Stimulated activated CD8-positive, alpha-beta memory T cell treated with anti-CD3 and anti-CD28 coated beads, Interleukin-15, amount 100 ng/mL, for 48 hours (primary cell): ENCODE results near the gene EMD.
"Not testable (repeated sequence)": the region's sequence is repeated elsewhere in the genome, so short reads cannot be mapped to it uniquely, and the experiment has no call there.

Experiments
- DNase-seq, 2 donors: peaks; one replicate each; pipeline ENCODE4 v3.0.0-alpha.2; 2020; ENCODE audit warnings: low read depth in 2 of 2

Gene EMD

DNA sequence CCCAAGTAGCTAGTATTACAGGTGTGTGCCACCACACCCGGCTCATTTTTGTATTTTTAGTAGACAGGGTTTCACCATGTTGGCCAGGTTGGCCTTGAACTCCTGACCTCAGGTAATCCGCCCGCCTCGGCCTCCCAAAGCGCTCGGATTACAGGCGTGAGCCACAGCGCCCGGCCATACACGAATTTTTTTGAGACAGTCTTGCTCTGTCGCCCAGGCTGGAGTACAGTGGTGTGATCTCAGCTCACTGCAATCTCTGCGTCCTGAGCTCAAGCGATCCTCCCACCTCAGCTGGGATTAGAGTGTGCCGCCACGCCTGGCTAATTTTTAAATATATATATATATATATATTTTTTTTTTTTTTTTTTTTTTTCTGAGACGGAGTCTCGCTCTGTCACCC is 17.3 kb downstream of the EMD start:
- DNase-seq, result not testable (repeated sequence)

- DNase-seq, result peak; percentile 54 to 56
Observed at GRCh38 chrX:154396973-154397887, 18.1 kb downstream of the EMD start.

- DNase-seq, result peak; percentile 84 to 91
Observed at GRCh38 chrX:154397888-154398667, 19.0 kb downstream of the EMD start, which contains the start of gene RPL10. Gene RPL10 (plus strand): TSS chrX:154398377. CDS start chrX:154398520, 143 bp downstream.

DNA sequence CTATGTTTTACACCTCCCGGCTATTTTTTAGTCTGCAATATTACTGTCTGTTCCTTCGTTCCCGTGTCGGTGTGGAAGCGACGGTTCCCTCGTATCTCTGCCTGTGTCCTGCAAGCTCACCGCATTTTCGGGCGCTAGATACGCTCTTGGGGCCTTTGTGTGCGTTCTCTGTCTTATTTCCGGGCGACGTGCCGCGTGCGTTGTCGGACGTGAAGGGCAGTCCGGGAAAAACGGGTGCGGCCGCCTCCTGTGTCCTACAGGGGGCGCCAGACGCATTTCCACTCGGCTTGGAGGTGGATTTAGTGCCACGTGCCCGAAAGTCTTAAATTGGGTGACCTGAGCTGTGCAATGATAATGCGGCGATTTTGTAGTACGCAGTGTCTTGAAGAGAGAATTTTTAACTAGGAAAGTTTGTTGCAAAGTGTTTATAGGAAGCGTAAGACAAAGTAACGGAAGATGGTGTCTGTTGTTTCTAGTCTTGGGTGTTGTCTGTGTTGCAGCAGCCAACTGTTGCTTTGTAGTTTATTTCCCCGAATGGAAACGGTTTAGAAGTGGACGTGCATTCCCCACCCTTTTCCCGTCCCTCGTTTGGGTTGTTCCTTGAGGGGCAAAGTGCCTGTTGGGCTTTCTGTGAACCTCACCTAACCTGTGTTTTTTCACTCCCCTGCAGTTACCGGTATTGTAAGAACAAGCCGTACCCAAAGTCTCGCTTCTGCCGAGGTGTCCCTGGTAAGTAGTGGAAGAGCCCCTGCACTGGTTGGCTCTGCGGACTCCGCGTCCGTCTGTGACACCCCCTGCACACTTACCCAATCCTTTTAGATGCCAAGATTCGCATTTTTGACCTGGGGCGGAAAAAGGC is 19.8 kb downstream of the EMD start:
- DNase-seq, result peak; percentile 64 to 66

DNA sequence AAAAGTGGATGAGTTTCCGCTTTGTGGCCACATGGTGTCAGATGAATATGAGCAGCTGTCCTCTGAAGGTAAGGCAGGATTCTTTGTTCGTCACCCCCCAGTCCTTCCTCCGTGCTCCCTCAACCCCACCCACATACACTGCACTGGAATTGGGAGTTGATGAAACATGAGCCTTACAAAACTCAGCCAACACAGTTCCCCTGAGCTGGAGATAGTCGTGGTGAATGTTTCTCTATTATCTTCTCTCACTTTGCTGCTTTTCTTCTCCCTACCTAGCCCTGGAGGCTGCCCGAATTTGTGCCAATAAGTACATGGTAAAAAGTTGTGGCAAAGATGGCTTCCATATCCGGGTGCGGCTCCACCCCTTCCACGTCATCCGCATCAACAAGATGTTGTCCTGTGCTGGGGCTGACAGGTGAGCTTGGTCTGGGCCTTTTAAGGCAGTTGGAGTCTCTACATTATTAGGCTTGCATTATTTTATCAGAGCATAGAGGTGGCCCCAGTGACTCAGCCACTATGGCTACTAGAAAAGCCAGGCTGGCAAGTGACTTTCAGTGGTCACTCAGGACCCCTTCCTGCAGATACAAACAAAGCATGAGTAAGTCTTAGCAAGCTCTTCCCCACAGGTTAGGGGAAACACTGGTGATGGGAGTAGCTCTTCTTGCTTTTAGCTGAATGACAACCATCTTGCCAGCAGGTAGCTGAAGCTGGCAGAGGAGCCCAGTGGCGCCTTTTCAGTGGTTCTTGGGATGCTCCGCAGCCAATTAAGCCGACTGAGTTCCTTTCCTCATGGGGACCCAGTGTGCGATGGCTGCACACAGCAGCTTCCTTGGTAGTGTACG is 20.7 kb downstream of the EMD start:
- DNase-seq, result no peak

DNA sequence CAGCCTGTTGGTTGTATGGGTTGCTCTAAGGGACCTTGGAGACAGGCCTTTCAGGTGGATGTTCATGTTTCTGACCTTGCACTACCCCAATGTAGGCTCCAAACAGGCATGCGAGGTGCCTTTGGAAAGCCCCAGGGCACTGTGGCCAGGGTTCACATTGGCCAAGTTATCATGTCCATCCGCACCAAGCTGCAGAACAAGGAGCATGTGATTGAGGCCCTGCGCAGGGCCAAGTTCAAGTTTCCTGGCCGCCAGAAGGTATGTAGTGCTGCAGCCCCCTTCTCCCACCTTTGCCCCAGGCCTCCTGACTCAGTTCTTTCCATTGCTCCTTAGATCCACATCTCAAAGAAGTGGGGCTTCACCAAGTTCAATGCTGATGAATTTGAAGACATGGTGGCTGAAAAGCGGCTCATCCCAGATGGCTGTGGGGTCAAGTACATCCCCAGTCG is 21.3 kb downstream of the EMD start:
- not testable (repeated sequence) for DNase-seq

GRCh38 chrX:154401045-154401799 is 22.1 kb downstream of the EMD start:
- no peak for DNase-seq

- DNase-seq, result no peak
Observed at GRCh38 chrX:154401918-154402621, 23.0 kb downstream of the EMD start.

- DNase-seq, result no peak
Observed at GRCh38 chrX:154402622-154403127, 23.6 kb downstream of the EMD start.

DNA sequence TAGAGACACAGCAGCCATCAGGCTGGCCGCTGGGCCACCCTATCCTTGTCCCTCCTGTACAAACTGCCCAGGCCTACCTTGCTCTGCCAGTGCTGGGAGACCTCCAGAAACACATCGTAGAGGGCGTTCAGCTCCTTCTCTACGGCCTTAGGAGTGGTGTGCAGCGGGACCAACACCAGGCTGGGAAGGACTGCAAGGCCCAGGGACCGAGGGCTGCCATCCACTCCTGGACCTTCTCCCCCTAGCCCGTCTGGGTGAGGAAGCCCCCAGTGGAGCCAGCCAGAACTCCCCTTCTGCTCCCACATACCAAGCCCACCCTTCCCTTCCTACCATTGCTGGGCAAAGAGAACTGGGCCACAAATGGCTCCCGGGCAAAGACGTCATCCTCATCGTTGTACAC is 24.1 kb downstream of the EMD start:
- DNase-seq, result no peak

- DNase-seq, result no peak
Observed at GRCh38 chrX:154403858-154404257, 24.8 kb downstream of the EMD start.

- DNase-seq, result no peak
Observed at GRCh38 chrX:154404625-154405192, 25.6 kb downstream of the EMD start.

DNA sequence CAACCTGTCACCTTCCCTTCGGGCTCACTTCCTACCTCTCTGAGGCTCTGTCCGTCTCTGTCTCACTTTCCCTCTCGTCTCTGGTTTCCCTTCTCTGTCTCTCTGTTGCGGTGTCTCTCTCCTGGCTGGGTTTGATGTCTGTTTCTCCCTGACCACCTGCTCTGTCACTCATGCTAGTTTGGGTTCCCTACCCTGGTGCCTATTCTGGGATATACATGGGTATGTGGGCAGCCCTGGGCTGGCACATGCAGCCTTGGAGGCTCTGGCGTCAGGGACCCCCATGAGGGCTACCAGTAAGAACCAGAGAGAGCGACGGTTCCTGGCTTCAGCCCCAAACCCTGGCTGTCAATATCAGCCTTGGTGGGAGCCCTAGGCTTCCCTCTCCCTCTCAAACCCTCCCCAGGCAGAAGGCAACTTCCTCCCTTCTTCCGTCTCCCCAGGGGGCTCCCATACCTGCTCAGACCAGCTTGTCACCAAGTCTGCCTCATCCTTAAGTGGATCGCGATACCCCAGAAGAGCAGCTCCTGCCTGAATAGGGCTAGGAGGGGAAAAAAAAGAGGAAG is 29.6 kb downstream of the EMD start:
- DNase-seq, result no peak

DNA sequence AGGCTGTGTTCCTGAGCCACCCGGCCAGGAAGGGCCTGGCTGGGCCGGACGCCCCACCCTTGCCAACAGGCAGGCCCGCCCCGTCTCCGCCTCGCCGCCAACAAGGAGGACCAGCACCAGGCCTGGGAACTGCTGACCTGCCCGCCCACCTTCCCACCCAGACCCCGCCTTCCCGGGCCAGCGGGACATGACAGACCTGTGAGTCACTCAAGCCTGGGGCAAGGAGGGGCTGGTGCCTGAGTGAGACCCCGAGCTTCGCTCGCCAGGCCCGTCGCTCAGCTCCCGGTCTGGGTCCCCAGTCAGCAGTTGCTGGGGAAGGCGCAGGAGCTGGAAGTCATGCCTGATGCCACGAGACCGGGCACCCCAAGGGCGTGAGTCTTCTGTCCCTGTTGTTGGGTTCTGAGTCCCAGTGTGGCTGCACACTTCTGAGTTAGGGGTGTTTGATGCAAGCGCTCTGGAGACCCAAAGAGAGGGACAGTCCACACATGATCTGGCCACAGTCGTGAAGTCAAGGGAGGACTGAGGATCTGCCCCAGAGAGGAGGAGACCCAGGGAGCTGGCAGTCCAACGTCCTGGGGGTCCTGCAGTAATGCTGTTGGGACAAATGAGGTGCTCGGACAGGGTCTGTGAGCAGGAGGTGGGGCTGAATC is 30.3 kb downstream of the EMD start, which contains the start of gene DNASE1L1:
DNASE1L1 (minus strand) TSS at position 33 of the 650 bp plus-strand sequence. CDS start 3,686 bp downstream, outside the sequence.
- no peak for DNase-seq

- peak in 1 of 2 donors; percentile 57 for DNase-seq
Observed at GRCh38 chrX:154411981-154412340, 32.9 kb downstream of the EMD start.

DNA sequence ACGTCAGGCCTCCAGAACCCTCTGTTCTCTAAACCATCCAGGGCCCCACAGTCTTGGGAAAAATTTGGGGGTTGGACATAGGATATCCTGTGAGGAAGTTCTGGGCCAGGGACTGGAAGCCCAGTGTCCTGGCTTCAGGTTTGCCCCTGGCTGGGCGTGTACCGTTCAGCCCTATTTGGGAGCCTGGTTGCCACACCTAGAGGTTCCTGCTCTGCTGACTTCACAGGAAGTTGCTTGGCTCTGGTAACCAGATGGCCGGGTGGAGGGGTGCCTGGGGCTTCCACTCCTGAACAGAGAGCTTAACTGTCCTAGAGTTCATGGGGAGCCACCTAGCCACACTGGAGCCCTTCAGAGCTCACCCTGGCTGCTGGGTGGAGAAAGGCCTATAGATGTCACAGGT is 33.4 kb downstream of the EMD start:
- no peak for DNase-seq

- no peak for DNase-seq
Observed at GRCh38 chrX:154413142-154413541, 34.0 kb downstream of the EMD start.

DNA sequence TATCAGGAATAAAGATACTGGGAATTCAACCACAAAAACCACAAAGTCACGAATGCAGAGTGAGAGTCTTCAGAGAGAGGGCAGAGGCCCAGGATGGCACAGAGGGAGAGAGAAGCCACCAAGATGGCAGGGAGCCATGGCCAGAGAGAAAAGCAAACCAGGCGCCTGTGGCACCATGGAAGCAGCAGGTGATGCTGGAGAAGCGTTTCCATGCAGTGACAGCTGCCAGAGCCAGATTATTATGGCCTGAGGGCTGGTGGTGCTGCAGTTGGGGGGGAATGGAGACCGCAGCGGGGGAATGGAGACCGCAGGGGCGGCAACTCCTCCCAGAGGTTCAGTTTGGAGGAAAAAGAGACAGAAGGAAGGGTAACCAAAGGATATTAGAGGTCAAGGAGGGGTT is 38.1 kb downstream of the EMD start:
- DNase-seq, result no peak
